C4-2B (cell line): ENCODE data around the gene SLC15A4.
"Not testable (repeated sequence)": the region's sequence is repeated elsewhere in the genome, so short reads cannot be mapped to it uniquely, and the experiment has no call there.

Experiments
- H3K27ac ChIP-seq: fragments of 450-650 bp; 2 replicates; pipeline ENCODE4 v1.5.1; 2017
- ZFX ChIP-seq: fragments of 450-650 bp; IDR thresholded peaks from 2 replicates; pipeline ENCODE4 v1.6.1; 2017
- TF ChIP-seq, protein P1 (sequence below): fragments of 450-650 bp; conservative IDR thresholded peaks from 2 replicates; pipeline ENCODE4 v1.5.1; 2017; ENCODE audit warnings: mild to moderate bottlenecking

SLC15A4 gene

DNA sequence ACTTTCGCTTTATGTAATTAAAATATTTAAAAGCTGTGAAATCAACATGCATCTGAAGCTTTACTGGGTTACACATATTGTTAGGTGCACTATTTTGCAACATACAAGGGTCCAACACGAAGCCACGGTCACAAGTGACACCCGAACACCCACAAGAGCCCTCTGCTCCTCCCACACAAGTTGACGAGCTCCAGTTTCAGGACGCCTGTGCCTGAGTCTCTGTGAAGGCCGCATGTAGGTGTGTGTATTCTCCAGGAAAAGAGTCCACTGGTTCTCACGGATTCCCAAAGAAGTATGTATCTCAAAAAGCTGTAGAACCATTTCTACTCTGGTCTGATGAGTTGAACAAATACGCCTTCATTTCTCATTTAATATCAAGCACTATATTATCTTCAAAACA, 12.0 kb downstream of the SLC15A4 start:
- TF ChIP-seq, protein P1, sequence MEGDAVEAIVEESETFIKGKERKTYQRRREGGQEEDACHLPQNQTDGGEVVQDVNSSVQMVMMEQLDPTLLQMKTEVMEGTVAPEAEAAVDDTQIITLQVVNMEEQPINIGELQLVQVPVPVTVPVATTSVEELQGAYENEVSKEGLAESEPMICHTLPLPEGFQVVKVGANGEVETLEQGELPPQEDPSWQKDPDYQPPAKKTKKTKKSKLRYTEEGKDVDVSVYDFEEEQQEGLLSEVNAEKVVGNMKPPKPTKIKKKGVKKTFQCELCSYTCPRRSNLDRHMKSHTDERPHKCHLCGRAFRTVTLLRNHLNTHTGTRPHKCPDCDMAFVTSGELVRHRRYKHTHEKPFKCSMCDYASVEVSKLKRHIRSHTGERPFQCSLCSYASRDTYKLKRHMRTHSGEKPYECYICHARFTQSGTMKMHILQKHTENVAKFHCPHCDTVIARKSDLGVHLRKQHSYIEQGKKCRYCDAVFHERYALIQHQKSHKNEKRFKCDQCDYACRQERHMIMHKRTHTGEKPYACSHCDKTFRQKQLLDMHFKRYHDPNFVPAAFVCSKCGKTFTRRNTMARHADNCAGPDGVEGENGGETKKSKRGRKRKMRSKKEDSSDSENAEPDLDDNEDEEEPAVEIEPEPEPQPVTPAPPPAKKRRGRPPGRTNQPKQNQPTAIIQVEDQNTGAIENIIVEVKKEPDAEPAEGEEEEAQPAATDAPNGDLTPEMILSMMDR = no peak
- no peak for TF ChIP-seq ZFX
- no peak overlapping the region for H3K27ac ChIP-seq

DNA sequence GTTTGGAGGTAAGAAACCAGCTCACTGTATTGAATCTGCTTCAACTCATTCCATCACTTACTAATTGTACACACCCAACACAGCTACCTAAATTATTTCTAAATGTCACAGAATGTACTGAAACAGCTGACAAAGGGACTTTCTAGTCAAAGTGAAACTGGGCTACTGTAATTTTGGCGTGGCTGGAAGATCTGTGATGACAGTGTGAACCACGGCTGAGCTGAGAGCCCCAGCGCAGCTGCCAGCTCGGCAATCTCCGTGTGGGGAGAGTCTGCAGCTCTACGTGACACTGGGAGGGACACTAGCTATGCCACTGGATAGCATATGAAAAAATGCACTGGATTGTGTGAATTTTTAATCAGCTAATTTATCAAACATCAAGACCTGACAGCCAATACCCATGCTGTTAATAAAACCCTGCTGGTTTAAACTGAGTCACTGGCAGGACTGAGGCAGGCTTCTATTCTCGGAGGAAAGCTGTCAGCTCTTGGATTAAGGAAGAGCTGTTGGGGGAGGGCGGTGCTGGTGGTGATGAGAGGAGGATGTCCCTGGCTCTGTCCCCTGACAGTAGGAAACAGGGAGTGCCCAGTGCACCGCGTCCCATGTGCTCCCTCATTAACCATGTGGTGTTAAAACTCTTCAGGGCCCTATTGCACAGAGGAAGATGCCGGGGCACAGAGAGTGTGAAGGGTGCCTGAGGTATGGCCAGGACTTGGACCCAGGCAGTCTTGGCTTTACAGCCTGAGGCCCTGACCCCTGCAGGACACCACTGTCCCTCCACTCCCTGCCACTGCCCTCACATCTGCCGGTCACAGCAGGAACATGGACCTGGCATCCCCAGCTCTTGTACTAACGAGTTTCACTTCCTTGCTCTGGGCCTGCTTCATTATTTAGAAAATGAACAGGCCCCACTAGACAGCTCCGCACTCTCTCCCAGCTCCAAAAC, 13.3 kb downstream of the SLC15A4 start:
- H3K27ac ChIP-seq = no peak overlapping the region
- TF ChIP-seq, protein P1 = no peak
- no peak for TF ChIP-seq ZFX

DNA sequence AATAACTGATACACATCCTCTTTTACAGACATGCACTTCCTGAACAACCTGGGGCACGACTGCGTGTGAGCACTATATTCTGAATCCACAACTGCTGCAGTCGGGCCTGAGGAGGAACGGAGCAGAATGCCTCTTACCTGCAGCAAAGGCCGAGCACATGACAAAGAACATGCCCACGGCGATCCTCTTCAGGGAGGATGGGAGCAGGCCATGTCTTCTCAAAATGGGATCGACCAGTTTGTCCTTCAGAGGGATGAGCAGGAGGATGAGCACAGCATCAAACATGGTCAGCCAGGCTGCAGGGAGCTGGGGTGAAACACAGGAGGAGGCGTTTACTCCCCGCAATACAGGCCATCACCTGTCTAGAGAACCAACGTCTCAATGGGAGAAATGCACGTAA, 15.1 kb downstream of the SLC15A4 start:
- no peak overlapping the region for H3K27ac ChIP-seq
- TF ChIP-seq, protein P1 = no peak
- no peak for TF ChIP-seq ZFX

DNA sequence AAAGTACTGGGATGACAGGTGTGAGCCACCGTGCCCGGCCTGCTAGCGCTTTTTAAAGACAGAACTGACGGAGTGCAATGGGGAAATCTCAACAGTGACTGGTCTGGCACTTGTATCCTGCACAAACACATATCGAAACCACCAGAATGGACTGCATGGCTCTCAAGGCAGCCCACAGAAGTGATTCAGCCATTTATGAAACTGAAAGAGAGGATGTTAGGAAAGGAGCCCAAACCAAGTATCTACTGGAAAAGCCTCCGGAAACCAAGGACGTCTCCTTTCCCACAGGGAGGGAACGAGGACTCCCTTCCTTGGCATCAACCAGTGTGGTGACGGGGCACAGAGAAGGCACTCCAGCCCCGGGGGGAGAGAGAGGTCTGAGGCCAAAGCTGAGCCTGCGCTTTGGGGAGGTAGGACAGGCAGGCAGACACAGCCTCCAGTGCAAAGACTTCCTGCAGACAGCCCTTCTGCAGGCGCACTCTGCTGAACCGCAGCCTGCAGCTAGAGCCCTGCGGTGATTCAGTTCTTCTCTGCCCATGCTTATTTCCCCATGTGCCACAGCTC, 16.5 kb downstream of the SLC15A4 start:
- no peak overlapping the region for H3K27ac ChIP-seq
- TF ChIP-seq, protein P1 = no peak
- TF ChIP-seq ZFX = no peak

DNA sequence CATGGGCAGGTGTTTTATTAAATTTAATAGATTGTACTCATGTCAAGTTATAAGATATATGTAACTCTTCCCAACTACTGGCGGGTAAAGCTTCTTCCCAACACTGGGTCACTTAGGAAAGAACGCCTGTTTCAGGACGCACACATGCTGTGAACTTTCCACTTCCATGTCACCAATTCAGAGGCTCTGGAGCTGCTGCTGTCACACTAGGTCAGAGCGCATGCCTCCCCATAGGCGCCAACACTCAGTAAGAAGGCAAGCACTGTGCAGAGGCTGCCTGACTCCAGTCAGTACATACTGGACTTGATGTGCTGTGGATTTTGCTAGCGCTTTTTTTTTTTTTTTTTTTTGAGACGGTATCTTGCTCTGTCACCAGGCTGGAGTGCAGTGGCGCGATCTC, 17.2 kb downstream of the SLC15A4 start:
- no peak overlapping the region for H3K27ac ChIP-seq
- no peak for TF ChIP-seq ZFX
- TF ChIP-seq, protein P1 = no peak

DNA sequence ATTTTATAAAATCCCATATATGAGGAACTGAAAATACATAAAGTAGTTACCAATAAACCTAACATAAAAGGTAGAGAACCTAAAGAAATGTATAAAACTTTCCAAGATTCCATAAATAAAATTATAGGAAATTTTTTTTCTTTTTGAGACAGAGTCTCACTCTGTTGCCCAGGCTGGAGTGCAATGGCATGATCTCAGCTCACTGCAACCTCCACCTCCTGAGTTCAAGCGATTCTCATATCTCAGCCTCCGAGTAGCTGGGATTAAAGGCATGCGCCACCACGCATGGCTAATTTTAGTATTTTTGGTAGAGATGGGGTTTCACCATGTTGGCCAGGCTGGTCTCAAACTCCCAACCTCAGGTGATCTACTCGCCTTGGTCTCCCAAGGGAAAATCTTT, 18.4 kb downstream of the SLC15A4 start:
- not testable (repeated sequence) for H3K27ac ChIP-seq

DNA sequence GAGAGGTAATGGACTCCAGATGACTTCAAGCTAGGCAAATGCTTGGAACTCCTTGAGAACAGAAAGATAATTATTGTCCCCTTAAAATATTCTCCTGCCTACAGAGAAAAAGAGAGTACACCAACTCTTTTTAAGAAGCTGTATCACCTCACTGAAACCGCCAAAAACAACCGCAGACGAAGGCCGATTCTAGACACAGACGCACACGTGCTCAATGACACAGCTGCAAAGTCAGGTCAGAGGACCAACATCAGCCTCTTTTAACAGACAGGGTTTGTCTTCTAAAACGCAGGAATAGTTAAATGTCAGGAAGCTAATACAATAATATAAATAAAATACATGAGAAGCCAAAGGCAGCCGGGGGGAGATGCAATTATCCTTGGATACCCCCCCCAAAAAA, 19.0 kb downstream of the SLC15A4 start:
- H3K27ac ChIP-seq = no peak overlapping the region
- no peak for TF ChIP-seq ZFX
- TF ChIP-seq, protein P1 = no peak
